Pancreas (tissue), 10 donors: Measurements from ENCODE around the gene VPS26A. TPM values are rescaled to one million over a fixed set of nuclear protein-coding genes. Genes with fewer than 3 reads are reported as not detected.

Source experiments
- ATAC-seq, 4 donors: fragments of 200-7000 bp; cut with Tn5 transposase; one replicate each; pipeline versions ENCODE4 v1.8.0 to v1.9.1; 2020; ENCODE audit warnings: mild to moderate bottlenecking in 4 of 4, moderate library complexity in 4 of 4
- DNase-seq, 6 donors: peaks; one replicate each; pipeline ENCODE4 v3.0.0-alpha.2; 2020
- FAIRE-seq: peaks from 2 replicates; lab custom pipeline; 2012; peaks lifted over from hg19 to GRCh38; lab: Jason Lieb, UNC
- H3K27ac ChIP-seq, 4 donors: fragments of 200-600 bp; sonication (generic); 1 replicate in 3 of 4; 2 replicates in 1 of 4; pipeline versions ENCODE4 v1.5.0 to v1.8.0; 2020
- H3K27me3 ChIP-seq, 4 donors: fragments of 200-600 bp; one replicate each; pipeline ENCODE4 v1.8.0; 2021
- H3K36me3 ChIP-seq, 3 donors: fragments of 200-600 bp; sonication (generic) in 1 of 3; one replicate each; pipeline versions ENCODE4 v1.5.0 to v1.8.0; 2020 to 2021
- H3K4me1 ChIP-seq, 3 donors: fragments of 200-600 bp; one replicate each; pipeline ENCODE4 v1.8.0; 2021
- H3K4me3 ChIP-seq, 4 donors: fragments of 200-600 bp; sonication (generic) in 2 of 4; one replicate each; pipeline versions ENCODE4 v1.5.0 to v1.8.0; 2020 to 2021
- H3K9me3 ChIP-seq, 4 donors: fragments of 200-600 bp; one replicate each; pipeline ENCODE4 v1.8.0; 2021
- WGBS, 2 donors: extraction: QIAGEN DNeasy Blood & Tissue Kit; methylation state at CpG; one replicate each; pipeline ENCODE4 v1.1.7; 2013; 5-methylcytosine and 5-hydroxymethylcytosine counted together
- intact Hi-C, 3 donors: fragments of 100-400 bp; cut with DNase I; formaldehyde crosslinking; loops; one replicate each; pipeline versions ENCODE4 v1.11.1 to v1.14.2; 2022
- polyA plus RNA-seq, 2 donors: library from polyadenylated mRNA; stranded (reverse); fragments of 200-250 nt; gene quantifications; one replicate each; pipeline ENCODE4 v1.2.3, GENCODE V29; 2013
- total RNA-seq, 6 donors: library from RNA; stranded (reverse); fragmentation: NEBNext Ultra II Directional in 4 of 6; extraction: Animal tissue kit (Norgen Biotek cat#: 25700) in 4 of 6; gene quantifications; one replicate each; pipeline versions ENCODE4 v1.2.1 to v1.2.4, GENCODE V29; 2021 to 2023
- TF ChIP-seq, protein P1 (sequence below), 4 donors: fragments of 200-600 bp; sonication (generic) in 3 of 4; IDR thresholded peaks; one replicate each; pipeline versions ENCODE4 v1.5.0 to v1.8.0; 2021; ENCODE audit warnings: antibody characterized with exemption in 4 of 4
- donor health status: healthy with polysubstance abuse.
- donor health status: DM: no; HTN: no; CAD: no; lungs with moderate emphysema.
- donor health status: DM: no; HTN: no; CAD: no.
- donor health status: control.
- donor health status: control.
- donor health status: Bipolar disorder and iron deficiency.
- donor health status: DM: yes; HTN: yes; CAD: no.
- donor health status: DM: no; HTN: no; CAD: no.
- donor health status: DM: no; HTN: no; CAD: no.
- donor health status: DM: yes; HTN: yes; CAD: no.

The VPS26A gene
- total and polyA plus RNA-seq, 8 donors, result 7.0 to 26.1 (median 16.4) TPM

DNA sequence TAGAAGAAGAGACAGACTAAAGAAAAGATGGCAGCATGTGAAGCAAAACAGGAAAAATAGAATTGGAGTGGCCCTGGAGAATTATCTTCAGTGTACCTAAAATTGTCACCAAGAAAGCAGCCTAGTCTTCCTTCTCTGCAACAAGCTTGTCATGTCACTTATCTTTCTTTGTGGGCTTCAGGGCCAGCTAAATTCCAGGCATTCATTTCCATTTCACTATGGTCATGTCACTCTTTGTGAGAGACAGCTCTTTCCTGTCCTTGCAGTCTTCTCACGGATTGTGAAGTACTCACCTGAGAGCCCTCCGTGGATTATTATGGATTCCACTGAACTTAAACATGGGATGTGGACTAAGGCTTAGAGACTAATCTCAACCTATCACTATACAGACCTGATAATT lies 87.1 kb downstream of the VPS26A start:
- TF ChIP-seq, protein P1, sequence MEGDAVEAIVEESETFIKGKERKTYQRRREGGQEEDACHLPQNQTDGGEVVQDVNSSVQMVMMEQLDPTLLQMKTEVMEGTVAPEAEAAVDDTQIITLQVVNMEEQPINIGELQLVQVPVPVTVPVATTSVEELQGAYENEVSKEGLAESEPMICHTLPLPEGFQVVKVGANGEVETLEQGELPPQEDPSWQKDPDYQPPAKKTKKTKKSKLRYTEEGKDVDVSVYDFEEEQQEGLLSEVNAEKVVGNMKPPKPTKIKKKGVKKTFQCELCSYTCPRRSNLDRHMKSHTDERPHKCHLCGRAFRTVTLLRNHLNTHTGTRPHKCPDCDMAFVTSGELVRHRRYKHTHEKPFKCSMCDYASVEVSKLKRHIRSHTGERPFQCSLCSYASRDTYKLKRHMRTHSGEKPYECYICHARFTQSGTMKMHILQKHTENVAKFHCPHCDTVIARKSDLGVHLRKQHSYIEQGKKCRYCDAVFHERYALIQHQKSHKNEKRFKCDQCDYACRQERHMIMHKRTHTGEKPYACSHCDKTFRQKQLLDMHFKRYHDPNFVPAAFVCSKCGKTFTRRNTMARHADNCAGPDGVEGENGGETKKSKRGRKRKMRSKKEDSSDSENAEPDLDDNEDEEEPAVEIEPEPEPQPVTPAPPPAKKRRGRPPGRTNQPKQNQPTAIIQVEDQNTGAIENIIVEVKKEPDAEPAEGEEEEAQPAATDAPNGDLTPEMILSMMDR (IDR thresholded peaks at IDR 0.05), result no peak
- ATAC-seq, result no peak
- WGBS, 2 donors, result 23 to 41% methylated on average over 2 of the region's 2 CpGs
- peaks cover 0 to 20% (median 10%) of the 10 kb centered on the region in 3 donors for H3K36me3 ChIP-seq
- no peak overlapping the region for H3K4me3 ChIP-seq
- no peak for DNase-seq
- no peaks in the 10 kb centered on the region for H3K27me3 ChIP-seq
- FAIRE-seq, result no peak
- H3K9me3 ChIP-seq, result no peaks in the 10 kb centered on the region
- H3K4me1 ChIP-seq, result peaks cover 0 to 3% (median 0%) of the 10 kb centered on the region in 3 donors
- no peak overlapping the region for H3K27ac ChIP-seq
- intact Hi-C loops, result no loop called here

DNA sequence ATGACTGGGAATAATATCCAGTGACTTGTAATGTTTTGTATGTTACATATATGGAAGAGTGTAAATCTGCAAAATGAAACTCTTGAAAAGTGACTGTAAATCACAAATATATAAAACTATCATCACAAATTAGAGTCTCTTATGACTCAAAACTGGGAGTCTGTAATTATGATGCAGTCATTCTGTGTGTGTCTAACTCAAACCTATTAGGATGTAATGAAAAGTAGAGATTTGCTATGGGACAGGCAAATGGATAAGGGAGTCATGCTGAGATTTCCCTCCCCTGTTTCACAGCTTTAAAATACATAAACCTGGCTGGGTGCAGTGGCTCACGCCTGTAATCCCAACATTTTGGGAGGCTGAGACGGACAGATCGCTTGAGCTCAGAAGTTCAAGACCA lies 87.5 kb downstream of the VPS26A start:
- intact Hi-C loops, result no loop called here
- ATAC-seq (no peak), DNase-seq (no peak), FAIRE-seq (no peak)
- Histone ChIP-seq H3K4me3 (no peak overlapping the region), H3K27me3 (no peaks in the 10 kb centered on the region), H3K27ac (no peak overlapping the region), H3K4me1 (peaks cover 0 to 3% (median 0%) of the 10 kb centered on the region in 3 donors), H3K9me3 (no peaks in the 10 kb centered on the region), H3K36me3 (peaks cover 0 to 20% (median 10%) of the 10 kb centered on the region in 3 donors)
- 78% methylated on average over 3 of the region's 3 CpGs for WGBS, 2 donors
- TF ChIP-seq, protein P1 (IDR thresholded peaks at IDR 0.05), result no peak

DNA sequence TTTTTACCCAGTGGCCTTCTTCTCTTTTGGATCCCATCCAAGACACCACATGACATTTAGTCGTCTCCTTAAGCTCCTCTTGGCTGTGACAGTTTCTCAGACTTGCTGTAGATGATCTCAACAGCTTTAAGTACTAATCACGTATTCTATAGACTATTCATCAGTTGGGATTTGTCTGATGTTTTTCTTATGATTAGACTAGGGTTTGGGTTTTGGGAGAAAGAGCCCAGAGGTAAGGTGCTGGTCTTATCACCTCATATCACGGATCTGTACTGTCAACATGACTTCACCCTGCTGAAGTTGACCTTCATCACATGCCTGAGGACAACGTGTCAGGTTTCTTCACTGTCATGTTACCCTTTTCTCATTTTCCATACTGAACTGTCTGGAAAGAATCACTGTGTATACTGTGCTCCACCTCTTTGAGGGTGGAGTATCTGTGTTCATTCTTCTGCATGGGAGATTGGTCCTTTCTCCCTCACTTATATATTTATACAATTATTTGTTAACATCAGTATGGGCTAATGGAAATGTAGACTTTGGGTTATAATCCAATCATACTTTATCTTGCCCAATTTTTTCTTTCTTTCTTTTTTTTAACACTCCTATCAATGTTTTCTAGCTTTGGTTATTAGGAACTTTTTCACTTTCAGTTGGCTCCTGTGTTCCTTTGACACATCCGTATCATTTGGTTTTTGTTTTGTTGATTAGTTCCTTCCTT lies 89.8 kb downstream of the VPS26A start:
- Histone ChIP-seq H3K27ac (no peak overlapping the region), H3K27me3 (no peaks in the 10 kb centered on the region), H3K36me3 (peaks cover 0 to 2% (median 0%) of the 10 kb centered on the region in 3 donors), H3K9me3 (no peaks in the 10 kb centered on the region), H3K4me1 (peaks cover 0 to 3% (median 0%) of the 10 kb centered on the region in 3 donors), H3K4me3 (no peak overlapping the region)
- intact Hi-C loops, result no loop called here
- DNase-seq (no peak), FAIRE-seq (no peak), ATAC-seq (no peak)
- TF ChIP-seq, protein P1 (IDR thresholded peaks at IDR 0.05), result no peak
- WGBS, 2 donors, result 35% methylated on average over 5 of the region's 5 CpGs

DNA sequence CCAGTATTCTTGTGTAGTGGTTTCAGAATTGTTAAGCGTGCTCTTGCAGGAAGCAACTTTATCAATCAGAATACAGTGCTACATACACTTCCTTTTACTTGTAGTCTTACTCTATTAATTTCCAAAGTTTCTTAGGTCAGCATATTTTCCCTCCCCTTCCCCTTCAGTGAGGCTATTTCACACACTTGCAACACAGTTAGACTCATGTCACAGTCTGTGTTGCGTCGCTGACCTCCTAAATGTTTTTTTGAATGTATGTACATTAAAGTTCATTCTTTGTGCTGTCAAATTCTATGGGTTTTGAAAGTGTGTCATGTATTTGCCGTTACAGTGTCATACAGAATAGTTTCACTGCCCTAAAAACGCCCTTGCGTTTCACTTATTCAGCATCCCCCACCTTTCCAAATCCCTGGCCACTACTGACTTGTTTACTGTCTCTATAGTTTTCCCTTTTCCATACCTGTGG lies 90.7 kb downstream of the VPS26A start:
- no peaks in the 10 kb centered on the region for H3K27me3 ChIP-seq
- WGBS, 2 donors, result 84 to 93% methylated on average over 6 of the region's 6 CpGs
- FAIRE-seq (no peak), ATAC-seq (no peak), DNase-seq (no peak)
- TF ChIP-seq, protein P1 (IDR thresholded peaks at IDR 0.05), result no peak
- no peaks in the 10 kb centered on the region for H3K36me3 ChIP-seq
- H3K27ac ChIP-seq, result no peak overlapping the region
- intact Hi-C loops, result no loop called here
- H3K9me3 ChIP-seq, result no peaks in the 10 kb centered on the region
- H3K4me3 ChIP-seq, result no peak overlapping the region
- peaks cover 0 to 3% (median 0%) of the 10 kb centered on the region in 3 donors for H3K4me1 ChIP-seq
